Astrocyte of the hippocampus (primary cell): Measurements from ENCODE around the gene OR5AS1.
"Not testable (repeated sequence)": the region's sequence is repeated elsewhere in the genome, so short reads cannot be mapped to it uniquely, and the experiment has no call there.

Experiments
- DNase-seq: peaks from one replicate; pipeline ENCODE4 v3.0.0; 2011; ENCODE audit warnings: low read depth, low spot score

The OR5AS1 gene

GRCh38 chr11:56027354-56027753, at the start of gene OR5AS1:
TSS of gene OR5AS1 (plus strand) at chr11:56027654. CDS start at chr11:56030419, 2,765 bp downstream.
- no peak for DNase-seq

DNA sequence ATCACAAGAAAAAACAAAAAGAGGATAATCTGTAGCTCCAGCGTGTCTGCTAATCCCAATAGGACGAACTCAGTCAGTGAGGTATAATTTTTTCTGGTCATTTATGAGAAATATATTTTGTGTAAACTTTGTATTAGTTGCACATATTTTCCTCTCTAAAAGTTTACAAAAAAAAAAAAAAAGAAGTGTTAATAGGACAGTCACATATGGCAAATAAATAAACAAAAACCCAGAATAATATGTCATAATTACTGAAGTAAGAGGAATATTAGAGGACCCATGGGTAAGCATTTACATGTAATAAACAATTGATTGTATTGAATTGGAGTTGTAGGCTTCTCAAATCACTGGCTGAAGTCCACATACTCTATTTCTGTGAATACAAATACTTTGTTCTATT, 32.9 kb upstream of the OR5AS1 start, which contains the start of gene OR5F1:
TSS of gene OR5F1 (minus strand) at position 101 of the 400 bp plus-strand sequence. CDS start at position 101, 0 bp downstream.
- DNase-seq: no peak

- DNase-seq: no peak
These were observed 16.7 kb upstream of the OR5AS1 start for GRCh38 chr11:56010716-56011115.

- no peak for DNase-seq
These were observed 13.6 kb upstream of the OR5AS1 start for GRCh38 chr11:56013805-56014204.

GRCh38 chr11:56045538-56045937, 18.1 kb downstream of the OR5AS1 start:
- no peak for DNase-seq

DNA sequence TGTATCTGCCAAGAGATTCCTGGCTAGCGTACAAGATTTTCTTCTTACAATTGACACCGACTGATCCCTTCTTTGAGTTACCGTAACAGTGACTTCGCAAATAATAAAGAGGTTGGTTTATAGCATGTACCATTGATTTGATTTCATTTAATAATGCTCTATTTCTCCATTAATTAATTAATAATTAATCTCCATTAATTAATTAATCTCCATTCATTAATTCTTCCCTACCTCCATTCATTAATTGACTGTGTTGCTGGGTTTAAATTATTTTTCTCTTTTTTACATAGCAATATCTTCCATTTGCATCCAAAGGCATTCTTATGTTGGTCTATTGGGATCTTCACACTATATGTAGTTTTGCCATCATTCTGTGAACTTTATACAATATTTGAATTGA, 21.0 kb downstream of the OR5AS1 start:
- no peak for DNase-seq

- DNase-seq: no peak
These were observed 22.0 kb downstream of the OR5AS1 start for GRCh38 chr11:56049487-56049886.

DNA sequence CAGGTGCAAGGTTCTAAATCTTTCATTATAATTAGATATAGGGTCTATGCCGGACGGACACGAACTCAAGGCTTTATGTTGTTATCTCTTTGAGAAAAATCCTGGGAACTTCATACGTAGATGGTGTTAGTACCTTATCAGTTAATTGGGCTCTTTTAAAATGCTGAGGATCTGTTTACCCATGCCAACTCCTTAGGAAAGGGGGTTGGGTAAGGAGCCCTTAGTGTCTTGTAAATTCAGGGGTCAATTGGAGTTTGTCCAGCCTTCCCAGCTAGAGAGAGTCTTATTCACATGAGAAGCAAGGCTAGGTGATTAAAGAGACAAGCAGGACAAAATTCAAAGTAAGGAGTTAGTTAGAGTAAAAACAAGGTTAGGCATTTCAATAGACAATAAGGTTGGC, 28.9 kb downstream of the OR5AS1 start:
- DNase-seq: not testable (repeated sequence)

- DNase-seq: not testable (repeated sequence)
These were observed 30.3 kb downstream of the OR5AS1 start for GRCh38 chr11:56057661-56058237.

DNA sequence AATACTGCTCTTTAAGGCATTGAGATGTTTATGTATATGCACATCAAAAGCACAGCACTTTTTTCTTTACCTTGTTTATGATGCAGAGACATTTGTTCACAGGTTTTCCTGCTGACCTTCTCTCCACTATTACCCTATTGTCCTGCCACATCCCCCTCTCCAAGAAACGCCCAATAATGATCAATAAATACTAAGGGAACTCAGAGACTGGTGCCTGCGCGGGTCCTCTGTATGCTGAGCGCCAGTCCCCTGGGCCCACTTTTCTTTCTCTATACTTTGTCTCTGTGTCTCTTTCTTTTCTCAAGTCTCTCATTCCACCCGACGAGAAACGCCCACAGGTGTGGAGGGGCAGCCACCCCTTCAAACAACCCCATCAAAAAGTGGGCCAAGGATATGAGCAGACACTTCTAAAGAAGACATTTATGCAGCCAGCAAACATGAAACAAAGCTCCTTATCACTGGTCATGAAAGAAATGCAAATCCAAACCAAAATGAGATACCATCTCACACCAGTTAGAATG, 30.9 kb downstream of the OR5AS1 start:
- DNase-seq: not testable (repeated sequence)

GRCh38 chr11:56066980-56067379, 39.5 kb downstream of the OR5AS1 start:
- no peak for DNase-seq
